HG03139 (cell line): ENCODE results near the gene RAB22A.
"Not testable (repeated sequence)": the region's sequence is repeated elsewhere in the genome, so short reads cannot be mapped to it uniquely, and the experiment has no call there.

Source experiments
- ATAC-seq: cut with Tn5 transposase; IDR thresholded peaks from one replicate; pipeline ENCODE4 v1.9.1; 2021; ENCODE audit not compliant: unreplicated experiment

Gene RAB22A

GRCh38 chr20:58407966-58408557, 98.5 kb downstream of the RAB22A start:
- no peak for ATAC-seq

DNA sequence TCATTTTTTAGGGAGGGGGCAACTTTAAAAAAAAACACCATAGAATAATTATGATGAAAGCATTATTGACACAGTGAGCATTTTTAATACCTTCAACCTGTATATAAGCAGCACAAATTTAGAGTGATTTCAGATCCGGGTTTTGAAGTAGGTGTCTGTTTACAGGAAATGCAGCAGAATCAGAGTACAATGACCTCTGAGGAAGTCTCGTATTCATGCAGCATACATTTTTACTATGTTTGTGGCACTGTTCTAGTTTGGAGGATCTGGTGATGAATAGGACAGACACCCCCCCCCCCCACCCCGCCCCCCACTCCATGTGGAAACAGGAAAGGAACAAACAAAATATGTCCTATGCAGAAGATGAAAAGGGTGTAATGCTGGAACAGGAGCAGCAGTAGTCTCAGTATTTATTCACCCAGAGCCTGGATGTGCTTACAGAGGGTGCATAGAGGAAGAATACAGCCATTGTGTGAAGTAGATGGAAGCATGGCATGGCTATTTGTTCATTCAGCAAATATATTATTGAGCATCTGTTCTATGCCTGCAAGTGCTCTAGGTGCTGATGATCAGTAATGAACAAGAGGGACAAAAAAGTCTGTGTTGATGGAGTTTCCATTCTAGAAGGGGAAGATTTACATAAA, 99.2 kb downstream of the RAB22A start:
- ATAC-seq: no peak

DNA sequence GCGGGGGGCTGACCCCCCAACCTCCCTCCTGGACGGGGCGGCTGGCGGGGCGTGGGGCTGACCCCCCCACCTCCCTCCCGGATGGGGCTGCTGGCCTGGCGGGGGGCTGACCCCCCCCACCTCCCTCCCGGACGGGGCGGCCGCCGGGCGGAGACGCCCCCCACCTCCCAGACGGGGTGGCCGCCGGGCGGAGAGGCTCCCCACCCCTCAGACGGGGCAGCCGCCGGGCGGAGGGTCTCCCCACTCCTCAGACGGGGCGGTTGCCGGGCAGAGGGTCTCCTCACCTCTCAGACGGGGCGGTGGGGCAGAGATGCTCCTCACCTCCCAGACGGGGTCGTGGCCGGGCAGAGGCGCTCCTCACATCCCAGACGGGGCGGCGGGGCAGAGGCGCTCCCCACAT, 104.7 kb downstream of the RAB22A start:
- ATAC-seq: not testable (repeated sequence)

DNA sequence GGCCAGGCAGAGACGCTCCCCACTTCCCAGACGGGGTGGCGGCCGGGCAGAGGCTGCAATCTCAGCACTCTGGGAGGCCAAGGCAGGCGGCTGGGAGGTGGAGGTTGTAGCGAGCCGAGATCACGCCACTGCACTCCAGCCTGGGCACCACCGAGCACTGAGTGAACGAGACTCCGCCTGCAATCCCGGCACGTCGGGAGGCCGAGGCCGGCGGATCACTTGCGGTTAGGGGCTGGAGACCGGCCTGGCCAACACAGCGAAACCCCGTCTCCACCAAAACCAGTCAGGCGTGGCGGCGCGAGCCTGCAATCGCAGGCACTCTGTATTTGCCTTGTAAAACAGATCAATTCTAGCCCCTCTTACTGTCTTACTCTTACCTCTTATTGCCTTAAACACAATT, 105.3 kb downstream of the RAB22A start:
- ATAC-seq: not testable (repeated sequence)

- ATAC-seq: no peak
These were observed 106.5 kb downstream of the RAB22A start for GRCh38 chr20:58416057-58416456.

GRCh38 chr20:58416835-58417234, 107.3 kb downstream of the RAB22A start:
- no peak for ATAC-seq
